Right lobe of liver (tissue), 4 donors: Measurements from ENCODE around the gene MYO5B.

Experiments used
- POLR2A ChIP-seq: fragments of 450-650 bp; IDR thresholded peaks from one replicate; pipeline ENCODE4 v1.6.1; 2017; ENCODE audit warnings: antibody characterized with exemption, mild to moderate bottlenecking
- TF ChIP-seq, protein P1 (sequence below), 4 donors: fragments of 200-600 bp in 3 of 4; fragments of 450-650 bp in 1 of 4; IDR thresholded peaks; one replicate each; pipeline versions ENCODE4 v1.5.1 to v1.8.0; 2016 to 2022; ENCODE audit warnings: antibody characterized with exemption in 4 of 4, mild to moderate bottlenecking in 2 of 4
- donor health status: DM: no; HTN: no; CAD: no.
- donor health status: DM: no; HTN: no; CAD: no.
- donor health status: DM: no; HTN: yes; CAD: no.

DNA sequence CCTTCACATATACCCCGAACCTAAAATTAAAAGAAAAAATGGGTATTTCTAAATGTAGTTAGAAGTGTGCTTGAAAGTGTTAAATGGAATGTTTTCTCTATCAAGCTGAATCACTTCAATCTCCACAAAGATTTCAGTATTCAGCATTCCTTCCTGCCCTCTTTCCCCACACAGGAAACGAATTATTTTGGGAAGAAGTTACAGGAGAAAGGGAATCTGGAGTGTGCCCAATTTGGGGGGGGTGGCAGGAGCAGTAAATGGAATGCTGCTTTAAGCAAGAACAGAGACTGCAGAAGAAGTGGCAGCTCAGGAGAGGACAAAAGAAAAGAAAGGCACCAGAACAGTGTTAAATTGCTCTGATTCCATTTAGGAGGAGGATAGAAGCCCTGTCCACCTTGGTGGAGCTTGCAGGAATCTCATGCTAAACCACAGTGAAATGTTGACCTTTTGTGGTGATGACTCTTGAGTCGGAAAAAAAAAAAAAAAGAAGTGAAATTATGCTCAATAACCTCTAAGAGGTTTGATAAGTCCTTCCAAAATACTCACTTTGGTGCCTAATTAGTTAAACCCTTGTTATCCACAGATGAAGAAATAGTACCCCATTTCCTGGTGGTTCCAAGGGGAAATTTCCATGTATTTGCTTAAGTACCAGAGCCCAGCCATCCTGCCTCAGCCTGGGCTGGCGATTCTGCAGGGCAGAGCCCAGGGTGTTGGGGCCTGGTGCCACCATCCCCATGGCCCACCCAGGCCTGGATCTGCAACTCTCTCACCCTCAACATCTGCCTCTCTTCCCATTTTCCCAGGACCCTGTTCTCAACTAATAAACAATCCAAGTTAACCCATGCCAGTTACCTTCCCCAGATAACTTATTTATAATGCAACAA is 56.5 kb downstream of the MYO5B start:
- TF ChIP-seq, protein P1, sequence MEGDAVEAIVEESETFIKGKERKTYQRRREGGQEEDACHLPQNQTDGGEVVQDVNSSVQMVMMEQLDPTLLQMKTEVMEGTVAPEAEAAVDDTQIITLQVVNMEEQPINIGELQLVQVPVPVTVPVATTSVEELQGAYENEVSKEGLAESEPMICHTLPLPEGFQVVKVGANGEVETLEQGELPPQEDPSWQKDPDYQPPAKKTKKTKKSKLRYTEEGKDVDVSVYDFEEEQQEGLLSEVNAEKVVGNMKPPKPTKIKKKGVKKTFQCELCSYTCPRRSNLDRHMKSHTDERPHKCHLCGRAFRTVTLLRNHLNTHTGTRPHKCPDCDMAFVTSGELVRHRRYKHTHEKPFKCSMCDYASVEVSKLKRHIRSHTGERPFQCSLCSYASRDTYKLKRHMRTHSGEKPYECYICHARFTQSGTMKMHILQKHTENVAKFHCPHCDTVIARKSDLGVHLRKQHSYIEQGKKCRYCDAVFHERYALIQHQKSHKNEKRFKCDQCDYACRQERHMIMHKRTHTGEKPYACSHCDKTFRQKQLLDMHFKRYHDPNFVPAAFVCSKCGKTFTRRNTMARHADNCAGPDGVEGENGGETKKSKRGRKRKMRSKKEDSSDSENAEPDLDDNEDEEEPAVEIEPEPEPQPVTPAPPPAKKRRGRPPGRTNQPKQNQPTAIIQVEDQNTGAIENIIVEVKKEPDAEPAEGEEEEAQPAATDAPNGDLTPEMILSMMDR (IDR thresholded peaks at IDR 0.05) = no peak
- TF ChIP-seq POLR2A = no peak
